Gastrocnemius medialis (tissue), 4 donors: Measurements from ENCODE around the gene CPSF3.

Experiments used
- POLR2A ChIP-seq, 2 donors: fragments of 450-650 bp; IDR thresholded peaks; one replicate each; pipeline ENCODE4 v1.6.1; 2017; ENCODE audit warnings: antibody characterized with exemption in 2 of 2, mild to moderate bottlenecking in 2 of 2, moderate library complexity in 2 of 2
- TF ChIP-seq, protein P1 (sequence below), 5 experiments: fragments of 450-650 bp in 3 of 5; fragments of 200-600 bp in 2 of 5; sonication (generic) in 2 of 5; IDR thresholded peaks in 4 of 5; conservative IDR thresholded peaks in 1 of 5; 1 replicate in 4 of 5; 2 replicates in 1 of 5; pipeline ENCODE4 v1.5.1; 2016 to 2019; ENCODE audit warnings: antibody characterized with exemption in 5 of 5, mild to moderate bottlenecking in 3 of 5, moderate library complexity in 3 of 5

DNA sequence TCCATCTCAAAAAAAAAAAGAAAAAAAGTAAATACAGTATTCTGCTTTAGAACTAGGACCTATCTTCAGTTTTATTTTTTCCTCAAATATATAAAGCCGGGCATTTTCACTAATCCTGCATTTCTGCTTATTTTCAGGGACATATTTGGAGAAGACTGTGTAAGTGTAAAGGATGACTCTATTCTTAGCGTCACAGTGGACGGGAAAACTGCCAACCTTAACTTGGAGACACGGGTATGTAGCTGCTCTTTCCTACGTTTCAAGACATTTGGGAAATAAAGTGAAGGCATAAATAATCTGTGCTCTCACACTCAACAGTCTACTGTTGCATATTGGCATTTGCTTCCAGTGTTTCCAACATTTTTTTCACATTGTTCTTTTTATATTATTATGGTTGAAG lies 47.8 kb downstream of the CPSF3 start:
- TF ChIP-seq, protein P1, sequence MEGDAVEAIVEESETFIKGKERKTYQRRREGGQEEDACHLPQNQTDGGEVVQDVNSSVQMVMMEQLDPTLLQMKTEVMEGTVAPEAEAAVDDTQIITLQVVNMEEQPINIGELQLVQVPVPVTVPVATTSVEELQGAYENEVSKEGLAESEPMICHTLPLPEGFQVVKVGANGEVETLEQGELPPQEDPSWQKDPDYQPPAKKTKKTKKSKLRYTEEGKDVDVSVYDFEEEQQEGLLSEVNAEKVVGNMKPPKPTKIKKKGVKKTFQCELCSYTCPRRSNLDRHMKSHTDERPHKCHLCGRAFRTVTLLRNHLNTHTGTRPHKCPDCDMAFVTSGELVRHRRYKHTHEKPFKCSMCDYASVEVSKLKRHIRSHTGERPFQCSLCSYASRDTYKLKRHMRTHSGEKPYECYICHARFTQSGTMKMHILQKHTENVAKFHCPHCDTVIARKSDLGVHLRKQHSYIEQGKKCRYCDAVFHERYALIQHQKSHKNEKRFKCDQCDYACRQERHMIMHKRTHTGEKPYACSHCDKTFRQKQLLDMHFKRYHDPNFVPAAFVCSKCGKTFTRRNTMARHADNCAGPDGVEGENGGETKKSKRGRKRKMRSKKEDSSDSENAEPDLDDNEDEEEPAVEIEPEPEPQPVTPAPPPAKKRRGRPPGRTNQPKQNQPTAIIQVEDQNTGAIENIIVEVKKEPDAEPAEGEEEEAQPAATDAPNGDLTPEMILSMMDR (IDR thresholded peaks at IDR 0.05 in 4 of 5, conservative IDR thresholded peaks at IDR 0.05 in 1 of 5) = no peak
- TF ChIP-seq POLR2A (IDR thresholded peaks at IDR 0.05) = no peak
